Trophoblast cell (in vitro differentiated cells and primary cell): ENCODE measurements around the gene KRT15.

Source experiments
- DNase-seq, 2 donors: peaks; one replicate each; pipeline ENCODE4 v3.0.0-alpha.2; 2016
- H2AFZ ChIP-seq: 2 replicates; pipeline ENCODE4 v1.6.1; 2013; ENCODE audit warnings: low read length, moderate library complexity, mild to moderate bottlenecking; ENCODE audit not compliant: insufficient read depth, poor library complexity
- H2AK5ac ChIP-seq: 2 replicates; pipeline ENCODE4 v1.6.1; 2013; ENCODE audit warnings: mild to moderate bottlenecking, low read length
- H2BK120ac ChIP-seq: 2 replicates; pipeline ENCODE4 v1.6.1; 2013; ENCODE audit warnings: low read length, mild to moderate bottlenecking, moderate library complexity; ENCODE audit not compliant: insufficient read depth, poor library complexity
- H2BK12ac ChIP-seq: 2 replicates; pipeline ENCODE4 v1.6.1; 2013; ENCODE audit warnings: mild to moderate bottlenecking, low read length, moderate library complexity
- H2BK5ac ChIP-seq: 2 replicates; pipeline ENCODE4 v1.6.1; 2013; ENCODE audit warnings: low read length, low read depth, moderate library complexity, mild to moderate bottlenecking; ENCODE audit not compliant: poor library complexity
- H3K14ac ChIP-seq: 2 replicates; pipeline ENCODE4 v1.6.1; 2013; ENCODE audit warnings: mild to moderate bottlenecking, low read length
- H3K18ac ChIP-seq: 2 replicates; pipeline ENCODE4 v1.6.1; 2013; ENCODE audit warnings: mild to moderate bottlenecking, low read length
- H3K23ac ChIP-seq: 2 replicates; pipeline ENCODE4 v1.6.1; 2013; ENCODE audit warnings: low read length
- H3K27ac ChIP-seq: 2 replicates; pipeline ENCODE4 v1.5.1; 2013; ENCODE audit warnings: low read depth, mild to moderate bottlenecking, inconsistent platforms, low read length, moderate library complexity
- H3K27me3 ChIP-seq: 2 replicates; pipeline ENCODE4 v1.6.1; 2013; ENCODE audit warnings: inconsistent platforms, mild to moderate bottlenecking, low read length, moderate library complexity; ENCODE audit not compliant: insufficient read depth
- H3K36me3 ChIP-seq, 2 experiments: 1 replicate in 1 of 2; 2 replicates in 1 of 2; pipeline ENCODE4 v1.6.1; 2013; ENCODE audit warnings: low read length in 2 of 2, mild to moderate bottlenecking in 2 of 2, moderate library complexity in 1 of 2; ENCODE audit not compliant: insufficient read depth in 2 of 2, control insufficient read depth in 1 of 2
- H3K4ac ChIP-seq: 2 replicates; pipeline ENCODE4 v1.6.1; 2013; ENCODE audit warnings: low read depth, mild to moderate bottlenecking, low read length, moderate library complexity
- H3K4me1 ChIP-seq, 2 experiments: 1 replicate in 1 of 2; 2 replicates in 1 of 2; pipeline ENCODE4 v1.6.1; 2013; ENCODE audit warnings: low read length in 2 of 2, mild to moderate bottlenecking in 2 of 2, moderate library complexity in 1 of 2; ENCODE audit not compliant: insufficient read depth in 2 of 2, control insufficient read depth in 1 of 2
- H3K4me2 ChIP-seq: 2 replicates; pipeline ENCODE4 v1.6.1; 2013; ENCODE audit warnings: inconsistent platforms, mild to moderate bottlenecking, low read length, moderate library complexity
- H3K4me3 ChIP-seq: 2 replicates; pipeline ENCODE4 v1.5.1; 2013; ENCODE audit warnings: mild to moderate bottlenecking, low read depth, low read length, inconsistent platforms
- H3K79me1 ChIP-seq: one replicate; pipeline ENCODE4 v1.6.1; 2013; ENCODE audit warnings: low read length
- H3K79me2 ChIP-seq: 2 replicates; pipeline ENCODE4 v1.6.1; 2013; ENCODE audit warnings: low read length, mild to moderate bottlenecking; ENCODE audit not compliant: control insufficient read depth, insufficient read depth, poor library complexity
- H3K9ac ChIP-seq: 2 replicates; pipeline ENCODE4 v1.6.1; 2013; ENCODE audit warnings: mild to moderate bottlenecking, low read length
- H3K9me3 ChIP-seq: 2 replicates; pipeline ENCODE4 v1.6.1; 2013; ENCODE audit warnings: low read depth, mild to moderate bottlenecking, control low read depth, inconsistent platforms, low read length; ENCODE audit not compliant: insufficient read depth
- H4K12ac ChIP-seq: 2 replicates; pipeline ENCODE4 v1.6.1; 2013; ENCODE audit warnings: low read depth, mild to moderate bottlenecking, low read length, moderate library complexity
- H4K8ac ChIP-seq: 2 replicates; pipeline ENCODE4 v1.6.1; 2013; ENCODE audit warnings: low read depth, mild to moderate bottlenecking, low read length, moderate library complexity
- H4K91ac ChIP-seq: one replicate; pipeline ENCODE4 v1.6.1; 2013; ENCODE audit warnings: low read depth, mild to moderate bottlenecking, low read length, moderate library complexity
- WGBS: extraction: QIAGEN DNeasy Blood & Tissue Kit; methylation state at CpG from one replicate; pipeline ENCODE4 v1.1.7; 2013; ENCODE audit warnings: missing lambda C conversion rate; ENCODE audit not compliant: insufficient read length, insufficient coverage; ENCODE audit errors: extremely low coverage; 5-methylcytosine and 5-hydroxymethylcytosine counted together

KRT15 gene

GRCh38 chr17:41516147-41516829, 2.4 kb downstream of the KRT15 start:
- Histone ChIP-seq H3K9me3 (peaks cover 2% of the 10 kb centered on the region), H4K8ac (no peak overlapping the region)
- no CpG with 5 or more reads among the region's 14 CpGs for WGBS

GRCh38 chr17:41513168-41513547, 5.5 kb downstream of the KRT15 start:
- Histone ChIP-seq H2AK5ac (no peak overlapping the region), H2BK120ac (no peak overlapping the region), H2AFZ (no peak overlapping the region), H4K91ac (no peak overlapping the region), H3K4me2 (no peak overlapping the region), H3K79me2 (no peaks in the 10 kb centered on the region), H3K79me1 (no peaks in the 10 kb centered on the region), H4K12ac (no peak overlapping the region), H2BK5ac (no peak overlapping the region), H2BK12ac (no peak overlapping the region), H3K4me3 (no peak overlapping the region), H3K9ac (no peak overlapping the region), H3K23ac (no peak overlapping the region), H3K4me1 (peaks cover 2 to 3% of the 10 kb centered on the region in 2 experiments), H3K36me3 (no peaks in the 10 kb centered on the region), H3K18ac (no peak overlapping the region), H3K9me3 (no peaks in the 10 kb centered on the region), H3K27me3 (no peaks in the 10 kb centered on the region), H3K14ac (no peak overlapping the region), H4K8ac (no peak overlapping the region), H3K27ac (no peak overlapping the region), H3K4ac (no peak overlapping the region)
- WGBS: no CpG with 5 or more reads among the region's 5 CpGs
- no peak for DNase-seq

More at GRCh38 chr17:41516147-41516829, 2.4 kb downstream of the KRT15 start:
- H3K14ac ChIP-seq: no peak overlapping the region
- no peaks in the 10 kb centered on the region for H3K79me1 ChIP-seq
- H2AK5ac ChIP-seq: no peak overlapping the region
- H3K4me3 ChIP-seq: no peak overlapping the region
- H2AFZ ChIP-seq: no peak overlapping the region
- H3K18ac ChIP-seq: no peak overlapping the region
- H3K4ac ChIP-seq: no peak overlapping the region
- no peaks in the 10 kb centered on the region for H3K27me3 ChIP-seq
- no peaks in the 10 kb centered on the region for H3K36me3 ChIP-seq
- no peak for DNase-seq
- H3K9ac ChIP-seq: no peak overlapping the region
- H2BK5ac ChIP-seq: no peak overlapping the region
- H3K23ac ChIP-seq: no peak overlapping the region
- peaks cover 2 to 4% of the 10 kb centered on the region in 2 experiments for H3K4me1 ChIP-seq
- H3K79me2 ChIP-seq: no peaks in the 10 kb centered on the region
- no peak overlapping the region for H4K12ac ChIP-seq
- no peak overlapping the region for H4K91ac ChIP-seq
- no peak overlapping the region for H2BK12ac ChIP-seq
- no peak overlapping the region for H2BK120ac ChIP-seq
- H3K4me2 ChIP-seq: no peak overlapping the region
- H3K27ac ChIP-seq: no peak overlapping the region

- no peak overlapping the region for H3K27ac ChIP-seq
- H4K12ac ChIP-seq: no peak overlapping the region
- no peak overlapping the region for H3K18ac ChIP-seq
- no peaks in the 10 kb centered on the region for H3K79me2 ChIP-seq
- no peaks in the 10 kb centered on the region for H3K79me1 ChIP-seq
- no peak overlapping the region for H3K23ac ChIP-seq
- no peak overlapping the region for H2BK5ac ChIP-seq
- DNase-seq: no peak
- H3K9me3 ChIP-seq: no peaks in the 10 kb centered on the region
- no peak overlapping the region for H3K14ac ChIP-seq
- H3K36me3 ChIP-seq: no peaks in the 10 kb centered on the region
- WGBS: no CpG with 5 or more reads among the region's 7 CpGs
- H3K27me3 ChIP-seq: no peaks in the 10 kb centered on the region
- no peak overlapping the region for H3K9ac ChIP-seq
- H2AFZ ChIP-seq: no peak overlapping the region
- H2AK5ac ChIP-seq: no peak overlapping the region
- no peak overlapping the region for H3K4me3 ChIP-seq
- no peak overlapping the region for H3K4ac ChIP-seq
- no peak overlapping the region for H2BK12ac ChIP-seq
- H3K4me1 ChIP-seq: peaks cover 2 to 3% of the 10 kb centered on the region in 2 experiments
- no peak overlapping the region for H4K91ac ChIP-seq
- no peak overlapping the region for H4K8ac ChIP-seq
- no peak overlapping the region for H3K4me2 ChIP-seq
- H2BK120ac ChIP-seq: no peak overlapping the region
Measured at GRCh38 chr17:41512546-41513167, 6.0 kb downstream of the KRT15 start.

GRCh38 chr17:41511716-41512115, 7.0 kb downstream of the KRT15 start:
- no peak overlapping the region for H3K4ac ChIP-seq

More at GRCh38 chr17:41511716-41512115, 7.0 kb downstream of the KRT15 start:
- WGBS: no CpG with 5 or more reads among the region's 10 CpGs
- Histone ChIP-seq H3K9ac (no peak overlapping the region), H3K9me3 (no peaks in the 10 kb centered on the region), H3K79me1 (no peaks in the 10 kb centered on the region), H3K27me3 (no peaks in the 10 kb centered on the region), H2AFZ (no peak overlapping the region), H2BK5ac (no peak overlapping the region), H3K36me3 (no peaks in the 10 kb centered on the region), H2AK5ac (no peak overlapping the region), H2BK120ac (no peak overlapping the region), H3K4me2 (no peak overlapping the region), H3K27ac (no peak overlapping the region), H3K18ac (no peak overlapping the region), H4K12ac (no peak overlapping the region), H3K23ac (no peak overlapping the region), H4K91ac (no peak overlapping the region), H2BK12ac (no peak overlapping the region), H3K4me3 (no peak overlapping the region), H3K79me2 (no peaks in the 10 kb centered on the region), H3K4me1 (peaks cover 3% of the 10 kb centered on the region in 2 experiments), H4K8ac (no peak overlapping the region), H3K14ac (no peak overlapping the region)
- no peak for DNase-seq
